Measurements from ENCODE around the gene GLP1R. TPM values are rescaled to one million over a fixed set of nuclear protein-coding genes. Genes with fewer than 3 reads are reported as not detected.

Gene GLP1R
- total RNA-seq, 1 experiment from 2014 or later, result not detected

GRCh38 chr6:39107641-39108040, 59.1 kb downstream of the GLP1R start:
- in situ Hi-C loops (cut with HindIII; ENCODE audit: low pct_unique_long_range_greater_than_20kb, low sequenced_read_pairs), result no loop called here
- ATAC-seq (no peak), DNase-seq (ENCODE audit: low read depth, low spot score) (no peak)
- CTCF ChIA-PET, result no interaction called here
- no peaks in the 10 kb centered on the region for H3K4me1 ChIP-seq (ENCODE audit: control insufficient read depth, insufficient read depth, low read length)
- no TSS peak for BruUV-seq (replicated peaks)
- no peak for TF ChIP-seq TCF7L2 (IDR thresholded peaks at IDR 0.05; ENCODE audit: low read depth, low read length)
- no peak for TF ChIP-seq SIN3A (IDR thresholded peaks at IDR 0.05; ENCODE audit: borderline replicate concordance, insufficient read depth, low read depth, low read length)
- TF ChIP-seq POLR2AphosphoS5 (IDR thresholded peaks at IDR 0.05; ENCODE audit: low read depth, low read length), result no peak
- TF ChIP-seq REST (IDR thresholded peaks at IDR 0.05; ENCODE audit: insufficient read depth in 1 of 2, low read depth in 2 of 2, low read length in 1 of 2), result no peak
- no peak for TF ChIP-seq CTCF (IDR thresholded peaks at IDR 0.05)
- H3K27me3 ChIP-seq (ENCODE audit: control insufficient read depth, insufficient read depth, low read length), result no peaks in the 10 kb centered on the region
- no peaks in the 10 kb centered on the region for H3K9me3 ChIP-seq (ENCODE audit: control insufficient read depth, insufficient read depth, low read depth, low read length)
- no peak overlapping the region for H3K4me3 ChIP-seq (ENCODE audit: low read depth in 2 of 2, low read length in 2 of 2)
- POLR2A ChIA-PET, result no interaction called here
- no peaks in the 10 kb centered on the region; the same call in 1 of the 2 replicates for H3K36me3 ChIP-seq (ENCODE audit: control insufficient read depth, insufficient read depth, low read length)
- intact Hi-C loops (cut with micrococcal nuclease; ENCODE audit: unreplicated experiment), result loop anchor here (10.0 kb wide), 1 partner anchor 133 kb away; no protein-coding TSS in a partner anchor
- no peak overlapping the region for H3K27ac ChIP-seq (ENCODE audit: low read length)

GRCh38 chr6:39108041-39108839, 59.7 kb downstream of the GLP1R start:
- Histone ChIP-seq H3K4me3 (ENCODE audit: low read depth in 2 of 2, low read length in 2 of 2) (no peak overlapping the region), H3K36me3 (ENCODE audit: control insufficient read depth, insufficient read depth, low read length) (no peaks in the 10 kb centered on the region; the same call in 1 of the 2 replicates), H3K4me1 (ENCODE audit: control insufficient read depth, insufficient read depth, low read length) (peaks cover under 1% of the 10 kb centered on the region; the same call in 1 of the 2 replicates), H3K27ac (ENCODE audit: low read length) (no peak overlapping the region), H3K9me3 (ENCODE audit: control insufficient read depth, insufficient read depth, low read depth, low read length) (no peaks in the 10 kb centered on the region), H3K27me3 (ENCODE audit: control insufficient read depth, insufficient read depth, low read length) (no peaks in the 10 kb centered on the region)
- ChIA-PET CTCF (no interaction called here), POLR2A (no interaction called here)
- intact Hi-C loops (cut with micrococcal nuclease; ENCODE audit: unreplicated experiment), result loop anchor here (10.0 kb wide), 1 partner anchor 133 kb away; no protein-coding TSS in a partner anchor
- BruUV-seq (replicated peaks), result no TSS peak
- ATAC-seq (no peak), DNase-seq (ENCODE audit: low read depth, low spot score) (no peak)
- in situ Hi-C loops (cut with HindIII; ENCODE audit: low pct_unique_long_range_greater_than_20kb, low sequenced_read_pairs), result no loop called here
- TF ChIP-seq SIN3A (IDR thresholded peaks at IDR 0.05; ENCODE audit: borderline replicate concordance, insufficient read depth, low read depth, low read length) (no peak), POLR2AphosphoS5 (IDR thresholded peaks at IDR 0.05; ENCODE audit: low read depth, low read length) (no peak), CTCF (IDR thresholded peaks at IDR 0.05) (no peak), TCF7L2 (IDR thresholded peaks at IDR 0.05; ENCODE audit: low read depth, low read length) (no peak), REST (IDR thresholded peaks at IDR 0.05; ENCODE audit: insufficient read depth in 1 of 2, low read depth in 2 of 2, low read length in 1 of 2) (no peak)

Measured in Panc1 (cell line).